ENCODE data around the gene OAS3. TPM values are rescaled to one million over a fixed set of nuclear protein-coding genes. Genes with fewer than 3 reads are reported as not detected.

OAS3 gene
- total RNA-seq, 4 donors from 2014 or later: 19.5 to 30.0 (median 24.1) TPM

DNA sequence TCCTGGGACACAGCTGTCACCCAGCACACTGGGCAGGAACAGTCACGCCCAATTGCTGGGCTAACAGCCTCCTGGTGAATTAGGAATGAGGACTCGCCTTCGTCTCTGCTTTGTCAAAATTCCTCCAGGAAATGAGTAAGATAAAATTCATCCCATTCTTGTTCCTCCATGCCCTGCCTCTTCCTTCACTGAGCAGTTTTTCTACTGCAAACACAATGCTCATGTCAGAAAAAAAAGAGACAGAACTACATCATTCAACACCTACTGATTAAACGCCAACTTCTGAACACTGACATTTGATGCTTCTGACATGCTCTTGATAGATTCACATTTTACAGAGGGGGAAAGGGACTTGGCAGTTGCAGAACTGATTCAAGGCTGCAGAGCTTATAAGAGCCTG, 80.8 kb downstream of the OAS3 start:
- Histone ChIP-seq H3K4me3 (no peak overlapping the region), H3K36me3 (no peaks in the 10 kb centered on the region), H3K27me3 (no peaks in the 10 kb centered on the region), H3K27ac (no peak overlapping the region), H3K9me3 (no peaks in the 10 kb centered on the region), H3K4me1 (no peaks in the 10 kb centered on the region)
- TF ChIP-seq, protein P1, sequence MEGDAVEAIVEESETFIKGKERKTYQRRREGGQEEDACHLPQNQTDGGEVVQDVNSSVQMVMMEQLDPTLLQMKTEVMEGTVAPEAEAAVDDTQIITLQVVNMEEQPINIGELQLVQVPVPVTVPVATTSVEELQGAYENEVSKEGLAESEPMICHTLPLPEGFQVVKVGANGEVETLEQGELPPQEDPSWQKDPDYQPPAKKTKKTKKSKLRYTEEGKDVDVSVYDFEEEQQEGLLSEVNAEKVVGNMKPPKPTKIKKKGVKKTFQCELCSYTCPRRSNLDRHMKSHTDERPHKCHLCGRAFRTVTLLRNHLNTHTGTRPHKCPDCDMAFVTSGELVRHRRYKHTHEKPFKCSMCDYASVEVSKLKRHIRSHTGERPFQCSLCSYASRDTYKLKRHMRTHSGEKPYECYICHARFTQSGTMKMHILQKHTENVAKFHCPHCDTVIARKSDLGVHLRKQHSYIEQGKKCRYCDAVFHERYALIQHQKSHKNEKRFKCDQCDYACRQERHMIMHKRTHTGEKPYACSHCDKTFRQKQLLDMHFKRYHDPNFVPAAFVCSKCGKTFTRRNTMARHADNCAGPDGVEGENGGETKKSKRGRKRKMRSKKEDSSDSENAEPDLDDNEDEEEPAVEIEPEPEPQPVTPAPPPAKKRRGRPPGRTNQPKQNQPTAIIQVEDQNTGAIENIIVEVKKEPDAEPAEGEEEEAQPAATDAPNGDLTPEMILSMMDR (IDR thresholded peaks at IDR 0.05): no peak
- TF ChIP-seq POLR2A (IDR thresholded peaks at IDR 0.05): no peak
- no peak for TF ChIP-seq POLR2AphosphoS5 (IDR thresholded peaks at IDR 0.05)
- no peak for TF ChIP-seq EP300 (IDR thresholded peaks at IDR 0.05)
- whole genome bisulfite sequencing: 37% methylated on average over 4 of the region's 4 CpGs
- no peak for DNase-seq (ENCODE audit: low spot score in 2 of 2)

DNA sequence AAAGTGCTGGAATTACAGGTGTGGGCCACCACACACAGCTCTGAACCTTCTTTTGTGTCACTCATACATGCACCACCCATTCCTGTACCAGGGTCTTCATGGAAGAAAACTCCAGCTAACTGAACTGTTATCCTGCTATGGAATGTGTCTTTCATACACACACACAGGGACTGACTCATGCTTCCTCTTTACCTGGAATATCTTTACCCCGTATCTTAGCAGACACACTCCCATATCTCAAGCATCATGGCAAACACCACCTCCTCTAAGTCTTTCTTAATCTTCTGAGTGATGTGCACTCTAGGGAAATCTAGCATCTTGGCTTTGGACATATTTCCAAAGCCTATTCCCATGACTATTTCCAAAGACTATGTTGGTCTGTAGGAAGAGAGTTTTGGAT, 83.2 kb downstream of the OAS3 start:
- WGBS: 92% methylated on average over 1 of the region's 1 CpG
- DNase-seq (ENCODE audit: low spot score in 2 of 2): no peak
- no peak overlapping the region for H3K27ac ChIP-seq
- no peak for TF ChIP-seq POLR2A (IDR thresholded peaks at IDR 0.05)
- TF ChIP-seq EP300 (IDR thresholded peaks at IDR 0.05): no peak
- TF ChIP-seq POLR2AphosphoS5 (IDR thresholded peaks at IDR 0.05): no peak
- TF ChIP-seq, protein P1 (IDR thresholded peaks at IDR 0.05): no peak
- no peaks in the 10 kb centered on the region for H3K36me3 ChIP-seq
- no peaks in the 10 kb centered on the region for H3K4me1 ChIP-seq
- H3K4me3 ChIP-seq: no peak overlapping the region
- H3K27me3 ChIP-seq: no peaks in the 10 kb centered on the region
- H3K9me3 ChIP-seq: no peaks in the 10 kb centered on the region

Other genes starting within 250 kb of the OAS3 start
- gene RPH3A, start 146.7 kb upstream of the OAS3 start, total RNA-seq: not detected
- gene OAS1, start 31.5 kb upstream of the OAS3 start, total RNA-seq: 10 to 100 TPM; 20.6 to 26.8 (median 23.5) TPM
- gene OAS2, start 40.0 kb downstream of the OAS3 start, total RNA-seq: 1 to 10 TPM; 1.2 to 4.2 (median 3.2) TPM
- gene DTX1, start 118.3 kb downstream of the OAS3 start, total RNA-seq: 1 to 10 TPM; 1.1 to 3.4 (median 1.7) TPM
- gene RASAL1, start 197.3 kb downstream of the OAS3 start, total RNA-seq: 10 to 100 TPM; 19.8 to 39.0 (median 32.5) TPM
- gene CFAP73, start 211.2 kb downstream of the OAS3 start, total RNA-seq: 1 to 10 TPM; 1.0 to 2.6 (median 2.0) TPM
- gene DDX54, start 247.0 kb downstream of the OAS3 start, total RNA-seq: 10 to 100 TPM; 53.9 to 71.8 (median 63.9) TPM
- gene RITA1, start 247.2 kb downstream of the OAS3 start, total RNA-seq: 10 to 100 TPM; 14.7 to 21.7 (median 16.9) TPM

All from suprapubic skin (tissue), 4 donors.